Gastrocnemius medialis (tissue), 4 donors: ENCODE data around the gene PRKAG2.

ENCODE experiments used
- POLR2A ChIP-seq, 2 donors: fragments of 450-650 bp; IDR thresholded peaks; one replicate each; pipeline ENCODE4 v1.6.1; 2017; ENCODE audit warnings: antibody characterized with exemption in 2 of 2, mild to moderate bottlenecking in 2 of 2, moderate library complexity in 2 of 2
- TF ChIP-seq, protein P1 (sequence below), 5 experiments: fragments of 450-650 bp in 3 of 5; fragments of 200-600 bp in 2 of 5; sonication (generic) in 2 of 5; IDR thresholded peaks in 4 of 5; conservative IDR thresholded peaks in 1 of 5; 1 replicate in 4 of 5; 2 replicates in 1 of 5; pipeline ENCODE4 v1.5.1; 2016 to 2019; ENCODE audit warnings: antibody characterized with exemption in 5 of 5, mild to moderate bottlenecking in 3 of 5, moderate library complexity in 3 of 5

DNA sequence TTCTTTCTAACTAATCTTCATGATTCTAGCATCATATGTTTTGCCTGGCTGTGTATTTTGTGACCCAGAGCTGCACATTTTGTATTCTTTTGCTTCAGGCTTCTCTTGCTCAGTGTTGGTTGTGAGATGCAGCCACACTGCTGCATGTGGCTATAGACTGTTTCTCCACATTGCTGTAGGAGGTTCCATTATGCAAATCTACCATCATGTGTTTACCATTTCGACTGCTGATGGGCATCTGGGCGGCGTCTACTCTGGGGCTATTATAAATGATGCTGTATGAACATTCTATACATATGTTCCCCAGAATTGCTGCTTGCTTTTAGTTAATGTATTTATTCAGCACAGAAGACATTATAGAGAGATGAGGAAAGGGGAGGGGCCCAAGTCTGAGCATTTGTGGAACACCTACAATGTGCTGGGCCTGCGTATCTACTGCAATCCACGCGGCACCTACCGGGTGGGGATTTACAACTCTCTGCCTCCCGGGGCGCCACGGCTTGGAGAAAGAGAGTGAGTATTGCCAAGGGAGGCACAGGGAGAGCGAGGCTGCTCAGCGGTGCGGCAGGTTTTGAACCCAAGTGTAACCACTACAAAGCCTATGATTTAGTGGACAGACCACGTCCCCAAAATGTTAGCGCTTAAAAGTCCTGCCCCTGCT, 172.5 kb downstream of the PRKAG2 start:
- TF ChIP-seq, protein P1, sequence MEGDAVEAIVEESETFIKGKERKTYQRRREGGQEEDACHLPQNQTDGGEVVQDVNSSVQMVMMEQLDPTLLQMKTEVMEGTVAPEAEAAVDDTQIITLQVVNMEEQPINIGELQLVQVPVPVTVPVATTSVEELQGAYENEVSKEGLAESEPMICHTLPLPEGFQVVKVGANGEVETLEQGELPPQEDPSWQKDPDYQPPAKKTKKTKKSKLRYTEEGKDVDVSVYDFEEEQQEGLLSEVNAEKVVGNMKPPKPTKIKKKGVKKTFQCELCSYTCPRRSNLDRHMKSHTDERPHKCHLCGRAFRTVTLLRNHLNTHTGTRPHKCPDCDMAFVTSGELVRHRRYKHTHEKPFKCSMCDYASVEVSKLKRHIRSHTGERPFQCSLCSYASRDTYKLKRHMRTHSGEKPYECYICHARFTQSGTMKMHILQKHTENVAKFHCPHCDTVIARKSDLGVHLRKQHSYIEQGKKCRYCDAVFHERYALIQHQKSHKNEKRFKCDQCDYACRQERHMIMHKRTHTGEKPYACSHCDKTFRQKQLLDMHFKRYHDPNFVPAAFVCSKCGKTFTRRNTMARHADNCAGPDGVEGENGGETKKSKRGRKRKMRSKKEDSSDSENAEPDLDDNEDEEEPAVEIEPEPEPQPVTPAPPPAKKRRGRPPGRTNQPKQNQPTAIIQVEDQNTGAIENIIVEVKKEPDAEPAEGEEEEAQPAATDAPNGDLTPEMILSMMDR (IDR thresholded peaks at IDR 0.05 in 4 of 5, conservative IDR thresholded peaks at IDR 0.05 in 1 of 5) = no peak
- TF ChIP-seq POLR2A (IDR thresholded peaks at IDR 0.05) = no peak
